Caco-2 (cell line): ENCODE measurements around the gene NFATC1. TPM values are rescaled to one million over a fixed set of nuclear protein-coding genes. Genes with fewer than 3 reads are reported as not detected.

Source experiments
- BruUV-seq: library from RNA; stranded (reverse); fragments of 400-500 nt; replicated peaks from 2 replicates; lab custom pipeline; 2021; lab: Mats Ljungman, UMichigan
- CTCF ChIA-PET: fragments of 300-600 bp; sonication (Branson Sonifier 250); formaldehyde crosslinking; loops from one replicate; lab custom pipeline; 2022; ENCODE audit warnings: antibody characterized with exemption; lab: Charles Lee
- POLR2A ChIA-PET: fragments of 300-600 bp; sonication (Branson Sonifier 250); formaldehyde crosslinking; loops from one replicate; lab custom pipeline; 2022; ENCODE audit warnings: antibody characterized with exemption; lab: Charles Lee
- DNase-seq, 2 experiments: peaks; one replicate each; pipeline versions ENCODE4 v3.0.0 to v3.0.0-alpha.2; 2020 to 2022
- H3K27me3 ChIP-seq: replicated peaks from 2 replicates; pipeline ENCODE4 v1.6.0; 2011; ENCODE audit warnings: low read length; ENCODE audit not compliant: control insufficient read depth, insufficient read depth
- H3K36me3 ChIP-seq: 2 replicates; pipeline ENCODE4 v1.5.1; 2011; ENCODE audit warnings: low read length; ENCODE audit not compliant: control insufficient read depth, insufficient read depth
- H3K4me1 ChIP-seq: fragments of 250-450 bp; sonication (Bioruptor Pico); 2 replicates; pipeline ENCODE4 v1.5.1; 2020; ENCODE audit warnings: mild to moderate bottlenecking
- H3K4me3 ChIP-seq: 2 replicates; pipeline ENCODE4 v1.5.1; 2011; ENCODE audit warnings: low read depth, mild to moderate bottlenecking, control low read depth, low read length
- H3K9me3 ChIP-seq: fragments of 250-450 bp; sonication (Bioruptor Pico); 2 replicates; pipeline ENCODE4 v1.5.1; 2020; ENCODE audit warnings: mild to moderate bottlenecking, moderate library complexity
- H3K27ac Mint-ChIP-seq: one replicate; pipeline ENCODE4 v1.8.0; 2022; ENCODE audit warnings: mixed read lengths; ENCODE audit not compliant: unreplicated experiment
- H3K27me3 Mint-ChIP-seq: one replicate; pipeline ENCODE4 v1.8.0; 2022; ENCODE audit warnings: mixed read lengths; ENCODE audit not compliant: insufficient read depth, unreplicated experiment
- H3K36me3 Mint-ChIP-seq: one replicate; pipeline ENCODE4 v1.8.0; 2022; ENCODE audit warnings: mild to moderate bottlenecking, mixed read lengths; ENCODE audit not compliant: insufficient read depth, unreplicated experiment
- H3K4me1 Mint-ChIP-seq: one replicate; pipeline ENCODE4 v1.8.0; 2022; ENCODE audit warnings: low read depth, mixed read lengths; ENCODE audit not compliant: unreplicated experiment
- H3K4me3 Mint-ChIP-seq: one replicate; pipeline ENCODE4 v1.8.0; 2022; ENCODE audit warnings: mild to moderate bottlenecking, moderate library complexity, mixed read lengths; ENCODE audit not compliant: unreplicated experiment
- H3K9me3 Mint-ChIP-seq: one replicate; pipeline ENCODE4 v1.8.0; 2022; ENCODE audit warnings: mixed read lengths; ENCODE audit not compliant: unreplicated experiment
- CTCF ChIP-seq, 2 experiments: fragments of 200-600 bp in 1 of 2; IDR thresholded peaks; 1 replicate in 1 of 2; 2 replicates in 1 of 2; pipeline versions ENCODE4 v1.5.1 to v1.8.0; 2011 to 2022; ENCODE audit warnings: antibody characterized with exemption in 1 of 2, control low read depth in 1 of 2, inconsistent platforms in 1 of 2, low read depth in 1 of 2, low read length in 1 of 2, mild to moderate bottlenecking in 1 of 2, moderate library complexity in 1 of 2; ENCODE audit not compliant: insufficient read depth in 1 of 2, severe bottlenecking in 1 of 2, unreplicated experiment in 1 of 2
- intact Hi-C: fragments of 100-400 bp; cut with micrococcal nuclease; formaldehyde crosslinking; loops from one replicate; pipeline ENCODE4 v1.10.0; 2022; ENCODE audit not compliant: unreplicated experiment
- total RNA-seq: library from RNA; stranded (reverse); gene quantifications from 2 replicates; pipeline ENCODE4 v1.2.3, GENCODE V29; 2022

NFATC1 gene
- total RNA-seq, 1 experiment from 2014 or later: 0.66 TPM

- H3K4me3 Mint-ChIP-seq: no peak overlapping the region
- no peak for TF ChIP-seq CTCF (IDR thresholded peaks at IDR 0.05; ENCODE audit: insufficient read depth in 1 of 2, low read depth in 1 of 2, low read length in 1 of 2, severe bottlenecking in 1 of 2, unreplicated experiment in 1 of 2)
- POLR2A ChIA-PET: no interaction called here
These were observed 9.2 kb upstream of the NFATC1 start for GRCh38 chr18:79386547-79386946.

GRCh38 chr18:79387214-79387613 is 8.5 kb upstream of the NFATC1 start:
- H3K9me3 Mint-ChIP-seq: no peaks in the 10 kb centered on the region
- CTCF ChIA-PET: no interaction called here
- H3K9me3 ChIP-seq: no peaks in the 10 kb centered on the region
- no peak for TF ChIP-seq CTCF (IDR thresholded peaks at IDR 0.05; ENCODE audit: insufficient read depth in 1 of 2, low read depth in 1 of 2, low read length in 1 of 2, severe bottlenecking in 1 of 2, unreplicated experiment in 1 of 2)
- peaks cover 21% of the 10 kb centered on the region for H3K27me3 Mint-ChIP-seq
- POLR2A ChIA-PET: no interaction called here
- no peaks in the 10 kb centered on the region for H3K36me3 Mint-ChIP-seq
- peaks cover 5% of the 10 kb centered on the region for H3K4me1 Mint-ChIP-seq
- H3K36me3 ChIP-seq: no peaks in the 10 kb centered on the region
- H3K4me3 ChIP-seq: no peak overlapping the region
- BruUV-seq: no TSS peak
- no peak overlapping the region for H3K4me3 Mint-ChIP-seq
- DNase-seq: no peak
- no peaks in the 10 kb centered on the region for H3K27me3 ChIP-seq
- no peak overlapping the region for H3K27ac Mint-ChIP-seq
- H3K4me1 ChIP-seq: no peaks in the 10 kb centered on the region
- intact Hi-C loops: no loop called here

More at GRCh38 chr18:79386547-79386946, 9.2 kb upstream of the NFATC1 start:
- intact Hi-C loops: no loop called here
- CTCF ChIA-PET: no interaction called here
- H3K27ac Mint-ChIP-seq: no peak overlapping the region
- peaks cover 5% of the 10 kb centered on the region for H3K4me1 Mint-ChIP-seq
- H3K9me3 Mint-ChIP-seq: no peaks in the 10 kb centered on the region
- H3K27me3 Mint-ChIP-seq: peaks cover 16% of the 10 kb centered on the region
- no TSS peak for BruUV-seq
- Histone ChIP-seq H3K4me1 (no peaks in the 10 kb centered on the region), H3K4me3 (no peak overlapping the region), H3K9me3 (no peaks in the 10 kb centered on the region), H3K36me3 (no peaks in the 10 kb centered on the region), H3K27me3 (no peaks in the 10 kb centered on the region)
- no peak for DNase-seq
- no peaks in the 10 kb centered on the region for H3K36me3 Mint-ChIP-seq

GRCh38 chr18:79387615-79388014 is 8.1 kb upstream of the NFATC1 start:
- no peak for TF ChIP-seq CTCF (IDR thresholded peaks at IDR 0.05; ENCODE audit: insufficient read depth in 1 of 2, low read depth in 1 of 2, low read length in 1 of 2, severe bottlenecking in 1 of 2, unreplicated experiment in 1 of 2)
- H3K36me3 ChIP-seq: no peaks in the 10 kb centered on the region
- H3K9me3 ChIP-seq: no peaks in the 10 kb centered on the region
- POLR2A ChIA-PET: no interaction called here
- no TSS peak for BruUV-seq
- no peaks in the 10 kb centered on the region for H3K9me3 Mint-ChIP-seq
- no peaks in the 10 kb centered on the region for H3K4me1 ChIP-seq
- peaks cover 5% of the 10 kb centered on the region for H3K4me1 Mint-ChIP-seq
- H3K27me3 Mint-ChIP-seq: peaks cover 21% of the 10 kb centered on the region
- H3K36me3 Mint-ChIP-seq: no peaks in the 10 kb centered on the region
- no peak for DNase-seq
- no peak overlapping the region for H3K4me3 ChIP-seq
- CTCF ChIA-PET: no interaction called here
- no peak overlapping the region for H3K4me3 Mint-ChIP-seq
- intact Hi-C loops: no loop called here
- no peak overlapping the region for H3K27ac Mint-ChIP-seq
- H3K27me3 ChIP-seq: no peaks in the 10 kb centered on the region
